ENCODE results near the gene CCDC54. TPM values are rescaled to one million over a fixed set of nuclear protein-coding genes. Genes with fewer than 3 reads are reported as not detected.

Gene CCDC54
- total RNA-seq, 1 donor from 2014 or later, result not detected

DNA sequence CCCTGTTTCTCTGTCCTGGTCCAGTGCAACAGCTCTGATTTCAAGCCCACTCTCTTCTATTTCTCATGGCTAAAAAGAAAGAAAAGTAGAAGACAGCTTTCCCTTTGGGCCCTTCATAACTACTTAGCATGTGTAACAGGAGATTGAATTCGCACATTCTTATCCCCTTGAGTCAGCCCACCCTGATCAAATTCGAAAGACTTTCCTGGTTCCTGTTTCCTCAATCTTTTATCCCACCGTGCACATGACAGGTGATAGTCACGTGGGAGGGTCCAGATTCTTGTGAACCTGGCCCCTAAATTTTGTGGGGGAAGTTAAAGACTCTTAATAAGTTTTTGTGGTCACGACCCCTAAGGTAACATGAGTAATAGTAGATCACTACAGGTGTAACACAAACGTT is 4.7 kb upstream of the CCDC54 start:
- peaks cover 6% of the 10 kb centered on the region for H3K9me3 Mint-ChIP-seq (ENCODE audit: low read depth)
- DNase-seq (ENCODE audit: low spot score, unreplicated experiment), result no peak
- H3K4me1 Mint-ChIP-seq (ENCODE audit: low read depth), result no peaks in the 10 kb centered on the region
- H3K4me3 Mint-ChIP-seq (ENCODE audit: low read depth), result no peak overlapping the region
- no peak overlapping the region for H3K27ac Mint-ChIP-seq
- TF ChIP-seq, protein P1, sequence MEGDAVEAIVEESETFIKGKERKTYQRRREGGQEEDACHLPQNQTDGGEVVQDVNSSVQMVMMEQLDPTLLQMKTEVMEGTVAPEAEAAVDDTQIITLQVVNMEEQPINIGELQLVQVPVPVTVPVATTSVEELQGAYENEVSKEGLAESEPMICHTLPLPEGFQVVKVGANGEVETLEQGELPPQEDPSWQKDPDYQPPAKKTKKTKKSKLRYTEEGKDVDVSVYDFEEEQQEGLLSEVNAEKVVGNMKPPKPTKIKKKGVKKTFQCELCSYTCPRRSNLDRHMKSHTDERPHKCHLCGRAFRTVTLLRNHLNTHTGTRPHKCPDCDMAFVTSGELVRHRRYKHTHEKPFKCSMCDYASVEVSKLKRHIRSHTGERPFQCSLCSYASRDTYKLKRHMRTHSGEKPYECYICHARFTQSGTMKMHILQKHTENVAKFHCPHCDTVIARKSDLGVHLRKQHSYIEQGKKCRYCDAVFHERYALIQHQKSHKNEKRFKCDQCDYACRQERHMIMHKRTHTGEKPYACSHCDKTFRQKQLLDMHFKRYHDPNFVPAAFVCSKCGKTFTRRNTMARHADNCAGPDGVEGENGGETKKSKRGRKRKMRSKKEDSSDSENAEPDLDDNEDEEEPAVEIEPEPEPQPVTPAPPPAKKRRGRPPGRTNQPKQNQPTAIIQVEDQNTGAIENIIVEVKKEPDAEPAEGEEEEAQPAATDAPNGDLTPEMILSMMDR (IDR thresholded peaks at IDR 0.05; ENCODE audit: unreplicated experiment), result no peak
- H3K36me3 Mint-ChIP-seq (ENCODE audit: insufficient read depth), result no peaks in the 10 kb centered on the region
- no peaks in the 10 kb centered on the region for H3K27me3 Mint-ChIP-seq

DNA sequence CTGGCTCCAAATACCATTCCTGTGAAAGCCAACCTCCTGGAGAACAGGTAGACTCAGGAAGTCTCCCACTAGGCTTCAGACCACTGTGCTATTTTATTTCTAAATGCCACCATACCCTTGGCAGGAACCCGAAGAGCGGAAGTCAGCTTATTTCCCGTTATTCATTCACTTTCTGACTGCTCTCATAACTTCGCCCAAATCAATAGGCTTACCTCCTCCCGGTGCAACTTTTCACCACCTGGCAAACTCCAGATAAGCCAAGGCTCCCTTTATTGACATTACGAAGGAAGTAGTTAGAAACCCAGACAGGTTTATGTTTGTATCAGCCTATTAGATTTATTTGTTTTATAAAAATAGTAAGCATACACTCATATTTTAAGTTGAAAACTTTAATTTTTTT is 3.3 kb upstream of the CCDC54 start:
- no peak overlapping the region for H3K27ac Mint-ChIP-seq
- no peaks in the 10 kb centered on the region for H3K27me3 Mint-ChIP-seq
- no peak overlapping the region for H3K4me3 Mint-ChIP-seq (ENCODE audit: low read depth)
- H3K36me3 Mint-ChIP-seq (ENCODE audit: insufficient read depth), result no peaks in the 10 kb centered on the region
- H3K9me3 Mint-ChIP-seq (ENCODE audit: low read depth), result peaks cover 8% of the 10 kb centered on the region
- DNase-seq (ENCODE audit: low spot score, unreplicated experiment), result no peak
- no peaks in the 10 kb centered on the region for H3K4me1 Mint-ChIP-seq (ENCODE audit: low read depth)
- TF ChIP-seq, protein P1 (IDR thresholded peaks at IDR 0.05; ENCODE audit: unreplicated experiment), result no peak

DNA sequence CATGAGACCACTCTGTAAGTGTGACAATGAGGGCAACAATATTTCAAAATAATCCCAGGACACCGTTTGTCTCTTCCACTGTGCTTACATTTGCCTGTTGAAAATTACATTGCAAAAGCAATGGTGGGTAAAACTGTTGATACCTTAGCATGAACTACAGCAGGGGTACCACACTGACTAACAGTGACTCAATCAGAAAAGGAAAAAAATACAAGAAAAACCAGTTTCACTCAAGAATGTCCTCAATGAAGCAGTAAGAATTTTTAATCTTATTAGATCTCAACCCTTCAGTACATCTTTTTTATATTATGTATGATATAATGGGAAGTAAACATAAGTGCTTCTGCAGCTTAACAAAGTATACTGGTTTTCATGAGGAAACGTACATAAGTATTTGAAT is 1.6 kb upstream of the CCDC54 start:
- H3K4me1 Mint-ChIP-seq (ENCODE audit: low read depth), result no peaks in the 10 kb centered on the region
- H3K36me3 Mint-ChIP-seq (ENCODE audit: insufficient read depth), result no peaks in the 10 kb centered on the region
- TF ChIP-seq, protein P1 (IDR thresholded peaks at IDR 0.05; ENCODE audit: unreplicated experiment), result no peak
- H3K9me3 Mint-ChIP-seq (ENCODE audit: low read depth), result peaks cover 8% of the 10 kb centered on the region
- no peak overlapping the region for H3K27ac Mint-ChIP-seq
- no peak for DNase-seq (ENCODE audit: low spot score, unreplicated experiment)
- no peaks in the 10 kb centered on the region for H3K27me3 Mint-ChIP-seq
- H3K4me3 Mint-ChIP-seq (ENCODE audit: low read depth), result no peak overlapping the region

DNA sequence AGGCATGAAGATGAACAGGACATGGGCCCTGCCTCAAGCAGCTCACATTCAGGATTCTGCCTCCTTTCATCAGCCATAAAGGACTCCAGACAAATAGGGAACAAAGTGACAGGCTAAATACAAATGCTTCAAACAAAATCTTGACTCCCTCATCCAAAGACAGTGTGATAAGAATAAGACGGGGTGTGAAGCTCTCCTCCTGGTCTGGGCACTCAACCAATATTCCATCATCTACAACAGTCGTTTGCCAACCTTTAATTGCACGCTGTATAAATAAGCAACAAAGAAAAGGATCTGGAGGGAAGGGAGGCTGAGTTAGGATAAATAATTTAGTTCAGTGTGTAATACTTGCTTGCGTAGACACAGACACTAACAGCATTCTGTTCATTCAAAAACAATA is 5.4 kb downstream of the CCDC54 start:
- H3K27ac Mint-ChIP-seq, result no peak overlapping the region
- TF ChIP-seq, protein P1 (IDR thresholded peaks at IDR 0.05; ENCODE audit: unreplicated experiment), result no peak
- H3K4me1 Mint-ChIP-seq (ENCODE audit: low read depth), result no peaks in the 10 kb centered on the region
- H3K4me3 Mint-ChIP-seq (ENCODE audit: low read depth), result no peak overlapping the region
- H3K36me3 Mint-ChIP-seq (ENCODE audit: insufficient read depth), result no peaks in the 10 kb centered on the region
- peaks cover under 1% of the 10 kb centered on the region for H3K9me3 Mint-ChIP-seq (ENCODE audit: low read depth)
- no peak for DNase-seq (ENCODE audit: low spot score, unreplicated experiment)
- no peaks in the 10 kb centered on the region for H3K27me3 Mint-ChIP-seq

DNA sequence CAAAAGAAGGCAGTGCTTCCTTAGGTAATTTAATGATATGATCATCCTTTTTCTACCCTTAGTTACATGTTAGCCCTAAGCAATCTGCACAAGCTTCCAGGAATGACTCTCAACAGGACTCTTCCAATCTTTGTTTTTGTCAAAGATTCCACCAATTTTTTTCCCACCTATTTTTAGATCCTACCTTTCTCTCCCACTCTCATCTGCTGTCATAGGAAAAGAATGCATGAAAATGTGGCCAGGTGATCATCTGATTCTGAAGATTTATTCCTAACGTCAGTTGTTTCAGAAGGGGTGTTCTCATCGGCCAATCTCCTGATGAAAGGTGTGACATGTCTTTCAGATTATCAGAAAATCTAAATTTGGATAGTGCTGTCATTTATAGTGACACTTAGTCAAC is 7.2 kb downstream of the CCDC54 start:
- TF ChIP-seq, protein P1 (IDR thresholded peaks at IDR 0.05; ENCODE audit: unreplicated experiment), result no peak
- Mint-ChIP-seq H3K27me3 (no peaks in the 10 kb centered on the region), H3K27ac (no peak overlapping the region), H3K9me3 (ENCODE audit: low read depth) (no peaks in the 10 kb centered on the region), H3K4me3 (ENCODE audit: low read depth) (no peak overlapping the region), H3K36me3 (ENCODE audit: insufficient read depth) (no peaks in the 10 kb centered on the region), H3K4me1 (ENCODE audit: low read depth) (no peaks in the 10 kb centered on the region)
- DNase-seq (ENCODE audit: low spot score, unreplicated experiment), result no peak

Data from progenitor cell of endocrine pancreas (in vitro differentiated cells).